HEK293 (cell line): ENCODE measurements around the gene TMEM86A.

ENCODE experiments used
- CTCF ChIP-seq: fragments of 450-650 bp; formaldehyde crosslinking; IDR thresholded peaks from 2 replicates; pipeline ENCODE4 v1.5.1; 2016; ENCODE audit warnings: missing biosample characterization, missing genetic modification characterization
- KLF9 ChIP-seq: fragments of 450-650 bp; formaldehyde crosslinking; IDR thresholded peaks from 2 replicates; pipeline ENCODE4 v1.5.1; 2016; ENCODE audit warnings: missing biosample characterization, missing genetic modification characterization, low read depth
- REST ChIP-seq: fragments of 450-650 bp; formaldehyde crosslinking; IDR thresholded peaks from 2 replicates; pipeline ENCODE4 v1.5.1; 2016; ENCODE audit warnings: missing biosample characterization, missing genetic modification characterization
- ZBTB7A ChIP-seq: fragments of 450-650 bp; formaldehyde crosslinking; IDR thresholded peaks from 2 replicates; pipeline ENCODE4 v1.5.1; 2016; ENCODE audit warnings: low read depth, missing biosample characterization, missing genetic modification characterization
- ZFP69B ChIP-seq: fragments of 450-650 bp; formaldehyde crosslinking; IDR thresholded peaks from 2 replicates; pipeline ENCODE4 v1.5.1; 2016; ENCODE audit warnings: missing biosample characterization, missing genetic modification characterization
- ZNF274 ChIP-seq, 2 experiments: fragments of 200-500 bp in 1 of 2; fragments of 450-650 bp in 1 of 2; sonication (Bioruptor generic) in 1 of 2; formaldehyde crosslinking in 1 of 2; IDR thresholded peaks; 2 replicates each; pipeline versions ENCODE4 v1.5.1 to v1.6.1; 2014 to 2016; ENCODE audit warnings: borderline replicate concordance in 1 of 2, inconsistent platforms in 1 of 2, low read length in 1 of 2, missing biosample characterization in 1 of 2, missing genetic modification characterization in 1 of 2
- ZNF335 ChIP-seq: fragments of 450-650 bp; formaldehyde crosslinking; conservative IDR thresholded peaks from 2 replicates; pipeline ENCODE4 v1.5.1; 2016; ENCODE audit warnings: missing biosample characterization, missing genetic modification characterization
- ZNF513 ChIP-seq: fragments of 450-650 bp; IDR thresholded peaks from 2 replicates; pipeline ENCODE4 v1.5.1; 2018; ENCODE audit warnings: missing biosample characterization, missing genetic modification characterization
- ZSCAN23 ChIP-seq: fragments of 450-650 bp; formaldehyde crosslinking; IDR thresholded peaks from 2 replicates; pipeline ENCODE4 v1.5.1; 2016; ENCODE audit warnings: missing biosample characterization, missing genetic modification characterization

- TF ChIP-seq CTCF (peak; percentile 33; the same call in 1 of the 2 replicates), ZFP69B (no peak), ZNF274 (IDR thresholded peaks at IDR 0.05; ENCODE audit: low read length) (no peak), ZNF274 (tag by site-specific recombination; IDR thresholded peaks at IDR 0.05; ENCODE audit: borderline replicate concordance) (no peak), REST (tag by site-specific recombination) (no peak), KLF9 (tag by site-specific recombination) (no peak), ZBTB7A (tag by site-specific recombination) (no peak), ZNF335 (tag by site-specific recombination) (no peak), ZNF513 (tag by site-specific recombination) (no peak), ZSCAN23 (tag by site-specific recombination) (no peak)
These were observed 23.1 kb downstream of the TMEM86A start for GRCh38 chr11:18721561-18722292.
